IPS-18c (cell line): ENCODE results near the gene IFNA6.

Experiments used
- H3K4me3 ChIP-seq: 2 replicates; pipeline ENCODE4 v1.7.0; 2013; ENCODE audit warnings: low read depth, mild to moderate bottlenecking, low read length, moderate library complexity; ENCODE audit not compliant: insufficient read depth
- H3K9me3 ChIP-seq: one replicate; pipeline ENCODE4 v1.6.1; 2013; ENCODE audit warnings: mild to moderate bottlenecking, low read length, moderate library complexity; ENCODE audit not compliant: control insufficient read depth, insufficient read depth

The IFNA6 gene

GRCh38 chr9:21334701-21335632 lies 15.7 kb downstream of the IFNA6 start, which contains the start of gene KLHL9:
KLHL9 (minus strand) TSS chr9:21335404; CDS start chr9:21334859, 545 bp downstream.
- H3K4me3 ChIP-seq, result peak within 1 kb of the TSS; percentile 76
- no peaks in the 10 kb centered on the region for H3K9me3 ChIP-seq

GRCh38 chr9:21333226-21333625 lies 17.5 kb downstream of the IFNA6 start:
- no peaks in the 10 kb centered on the region for H3K9me3 ChIP-seq
- H3K4me3 ChIP-seq, result no peak overlapping the region

GRCh38 chr9:21331676-21332402 lies 18.8 kb downstream of the IFNA6 start:
- Histone ChIP-seq H3K4me3 (no peak overlapping the region), H3K9me3 (no peaks in the 10 kb centered on the region)

- Histone ChIP-seq H3K4me3 (no peak overlapping the region), H3K9me3 (no peaks in the 10 kb centered on the region)
Measured at GRCh38 chr9:21326526-21327139, 24.1 kb downstream of the IFNA6 start.

GRCh38 chr9:21324047-21324446 lies 26.6 kb downstream of the IFNA6 start:
- Histone ChIP-seq H3K9me3 (no peaks in the 10 kb centered on the region), H3K4me3 (no peak overlapping the region)

GRCh38 chr9:21322911-21323461 lies 27.7 kb downstream of the IFNA6 start:
- no peaks in the 10 kb centered on the region for H3K9me3 ChIP-seq
- H3K4me3 ChIP-seq, result no peak overlapping the region

GRCh38 chr9:21320465-21320864 lies 30.2 kb downstream of the IFNA6 start:
- no peak overlapping the region for H3K4me3 ChIP-seq

GRCh38 chr9:21317956-21318923 lies 32.4 kb downstream of the IFNA6 start:
- no peak overlapping the region for H3K4me3 ChIP-seq
- H3K9me3 ChIP-seq, result no peaks in the 10 kb centered on the region

More at GRCh38 chr9:21320465-21320864, 30.2 kb downstream of the IFNA6 start:
- H3K9me3 ChIP-seq, result no peaks in the 10 kb centered on the region

- no peak overlapping the region for H3K4me3 ChIP-seq
- H3K9me3 ChIP-seq, result no peaks in the 10 kb centered on the region
Measured at GRCh38 chr9:21316860-21317259, 33.8 kb downstream of the IFNA6 start.

GRCh38 chr9:21316032-21316842 lies 34.5 kb downstream of the IFNA6 start:
- H3K9me3 ChIP-seq, result no peaks in the 10 kb centered on the region

GRCh38 chr9:21314152-21314551 lies 36.5 kb downstream of the IFNA6 start:
- Histone ChIP-seq H3K4me3 (no peak overlapping the region), H3K9me3 (no peaks in the 10 kb centered on the region)

More at GRCh38 chr9:21316032-21316842, 34.5 kb downstream of the IFNA6 start:
- H3K4me3 ChIP-seq, result no peak overlapping the region

- Histone ChIP-seq H3K4me3 (no peak overlapping the region), H3K9me3 (no peaks in the 10 kb centered on the region)
Measured at GRCh38 chr9:21311889-21312288, 38.8 kb downstream of the IFNA6 start.

GRCh38 chr9:21305213-21305612 lies 45.5 kb downstream of the IFNA6 start, which contains the start of gene IFNA5:
IFNA5 (minus strand) TSS chr9:21305313; CDS start chr9:21305256, 57 bp downstream.
- Histone ChIP-seq H3K4me3 (no peak within 1 kb of the TSS), H3K9me3 (no peaks in the 10 kb centered on the region)
